B cell (primary cell): ENCODE measurements around the gene TRMT11. TPM values are rescaled to one million over a fixed set of nuclear protein-coding genes. Genes with fewer than 3 reads are reported as not detected.
"Not testable (repeated sequence)": the region's sequence is repeated elsewhere in the genome, so short reads cannot be mapped to it uniquely, and the experiment has no call there.

Source experiments
- ATAC-seq: fragments of 200-7000 bp; cut with Tn5 transposase; one replicate; pipeline ENCODE4 v1.10.0; 2021; ENCODE audit warnings: low read depth, mild to moderate bottlenecking, moderate number of reproducible peaks, moderate library complexity
- CTCF ChIA-PET: fragments of 350-600 bp; sonication (Branson Sonifier 250); formaldehyde crosslinking; loops from one replicate; lab custom pipeline; 2021; ENCODE audit warnings: antibody characterized with exemption, inconsistent platforms; lab: Charles Lee
- POLR2A ChIA-PET: fragments of 350-600 bp; sonication (Branson Sonifier 250); formaldehyde crosslinking; loops from one replicate; lab custom pipeline; 2021; ENCODE audit warnings: antibody characterized with exemption; lab: Charles Lee
- DNase-seq: peaks from one replicate; pipeline ENCODE4 v3.0.0; 2013
- H2AFZ ChIP-seq: 2 replicates; pipeline ENCODE4 v1.6.1; 2012; ENCODE audit warnings: mild to moderate bottlenecking, low read depth, low read length; ENCODE audit not compliant: insufficient read depth, poor library complexity, severe bottlenecking
- H3K27ac ChIP-seq, 2 donors: 1 replicate in 1 of 2; 2 replicates in 1 of 2; pipeline ENCODE4 v1.5.1; 2012 to 2013; ENCODE audit warnings: low read length in 2 of 2, mild to moderate bottlenecking in 2 of 2, moderate library complexity in 1 of 2
- H3K27me3 ChIP-seq, 4 experiments: fragments of 200-600 bp in 1 of 4; sonication (generic) in 1 of 4; replicated peaks in 1 of 4; 1 replicate in 2 of 4; 2 replicates in 2 of 4; pipeline versions ENCODE4 v1.6.1 to v1.7.0; 2013 to 2016; ENCODE audit warnings: low read length in 3 of 4, mild to moderate bottlenecking in 2 of 4, mixed read lengths in 1 of 4, moderate library complexity in 1 of 4; ENCODE audit not compliant: insufficient read depth in 4 of 4, control insufficient read depth in 3 of 4; ENCODE audit errors: control extremely low read depth in 1 of 4
- H3K36me3 ChIP-seq, 2 experiments: replicated peaks in 1 of 2; 1 replicate in 1 of 2; 2 replicates in 1 of 2; pipeline versions ENCODE4 v1.6.1 to v1.7.1; 2013; ENCODE audit warnings: low read length in 1 of 2; ENCODE audit not compliant: insufficient read depth in 2 of 2, control insufficient read depth in 1 of 2; ENCODE audit errors: control extremely low read depth in 1 of 2, extremely low read depth in 1 of 2
- H3K4me1 ChIP-seq, 2 donors: fragments of 200-600 bp in 1 of 2; sonication (generic) in 1 of 2; 1 replicate in 1 of 2; 2 replicates in 1 of 2; pipeline versions ENCODE4 v1.5.1 to v1.6.1; 2013 to 2017; ENCODE audit warnings: low read length in 2 of 2; ENCODE audit not compliant: control insufficient read depth in 2 of 2, insufficient read depth in 2 of 2
- H3K4me2 ChIP-seq: replicated peaks from 2 replicates; pipeline ENCODE3; 2012; ENCODE audit warnings: mild to moderate bottlenecking, low read depth, low read length; ENCODE audit not compliant: poor library complexity, severe bottlenecking
- H3K4me3 ChIP-seq, 5 experiments: fragments of 200-600 bp in 1 of 5; sonication (generic) in 1 of 5; 1 replicate in 3 of 5; 2 replicates in 2 of 5; pipeline versions ENCODE4 v1.5.1 to v1.7.0; 2011 to 2016; ENCODE audit warnings: low read length in 4 of 5, mild to moderate bottlenecking in 4 of 5, low read depth in 2 of 5, control low read depth in 1 of 5, moderate library complexity in 1 of 5; ENCODE audit not compliant: insufficient read depth in 1 of 5; ENCODE audit errors: control extremely low read depth in 1 of 5, extremely low read depth in 1 of 5
- H3K79me2 ChIP-seq: fragments of 200-600 bp; sonication (generic); one replicate; pipeline ENCODE4 v1.6.0; 2016; ENCODE audit warnings: low read length; ENCODE audit not compliant: control insufficient read depth, insufficient read depth
- H3K9ac ChIP-seq: fragments of 200-600 bp; sonication (generic); 2 replicates; pipeline ENCODE4 v1.6.1; 2017; ENCODE audit warnings: mild to moderate bottlenecking, low read length, moderate library complexity
- H3K9me3 ChIP-seq, 3 donors: one replicate each; pipeline versions ENCODE4 v1.6.1 to v1.7.1; 2013; ENCODE audit warnings: low read length in 2 of 3; ENCODE audit not compliant: control insufficient read depth in 2 of 3, insufficient read depth in 1 of 3; ENCODE audit errors: control extremely low read depth in 1 of 3
- H4K20me1 ChIP-seq: 2 replicates; pipeline ENCODE4 v1.6.0; 2012; ENCODE audit warnings: mild to moderate bottlenecking, low read length; ENCODE audit not compliant: insufficient read depth, control insufficient read depth, poor library complexity, severe bottlenecking
- H3K27ac Mint-ChIP-seq: one replicate; pipeline ENCODE4 v1.8.0; 2021; ENCODE audit warnings: mixed read lengths
- H3K27me3 Mint-ChIP-seq: one replicate; pipeline ENCODE4 v1.8.0; 2021; ENCODE audit warnings: mixed read lengths
- H3K4me1 Mint-ChIP-seq: one replicate; pipeline ENCODE4 v1.8.0; 2021; ENCODE audit warnings: mixed read lengths
- H3K4me3 Mint-ChIP-seq: one replicate; pipeline ENCODE4 v1.8.0; 2021; ENCODE audit warnings: mixed read lengths
- H3K9me3 Mint-ChIP-seq: one replicate; pipeline ENCODE4 v1.8.0; 2022; ENCODE audit warnings: mixed read lengths; ENCODE audit not compliant: insufficient read depth
- EZH2 ChIP-seq: IDR thresholded peaks from 2 replicates; pipeline ENCODE4 v1.6.1; 2012; ENCODE audit warnings: borderline replicate concordance, low read depth, mild to moderate bottlenecking, moderate library complexity, low read length; ENCODE audit not compliant: insufficient read depth, poor library complexity, severe bottlenecking
- WGBS: methylation state at CpG from one replicate; pipeline ENCODE4 v1.1.5; 2013; ENCODE audit warnings: missing lambda C conversion rate; ENCODE audit not compliant: insufficient coverage; 5-methylcytosine and 5-hydroxymethylcytosine counted together
- intact Hi-C: fragments of 100-400 bp; cut with micrococcal nuclease; formaldehyde crosslinking; loops from one replicate; pipeline ENCODE4 v1.10.0; 2022
- polyA plus RNA-seq: library from polyadenylated mRNA; depleted of rRNA; stranded (reverse); fragments of >200 nt; gene quantifications from 2 replicates; pipeline ENCODE4 v1.2.3, GENCODE V29; 2012
- total RNA-seq, 2 donors: library from RNA; stranded (reverse); fragments of 120-200 nt in 1 of 2; gene quantifications; 1 replicate in 1 of 2; 2 replicates in 1 of 2; pipeline versions ENCODE4 v1.2.3 to v1.2.4, GENCODE V29; 2013 to 2022
- TF ChIP-seq, protein P1 (sequence below): fragments of 200-600 bp; IDR thresholded peaks from one replicate; pipeline ENCODE4 v1.8.0; 2022; ENCODE audit warnings: antibody characterized with exemption, mild to moderate bottlenecking

TRMT11 gene
- total and polyA plus RNA-seq, 2 donors (not counting 1 experiment from before 2014, with no cell fraction given): 12.1 to 30.4 TPM

DNA sequence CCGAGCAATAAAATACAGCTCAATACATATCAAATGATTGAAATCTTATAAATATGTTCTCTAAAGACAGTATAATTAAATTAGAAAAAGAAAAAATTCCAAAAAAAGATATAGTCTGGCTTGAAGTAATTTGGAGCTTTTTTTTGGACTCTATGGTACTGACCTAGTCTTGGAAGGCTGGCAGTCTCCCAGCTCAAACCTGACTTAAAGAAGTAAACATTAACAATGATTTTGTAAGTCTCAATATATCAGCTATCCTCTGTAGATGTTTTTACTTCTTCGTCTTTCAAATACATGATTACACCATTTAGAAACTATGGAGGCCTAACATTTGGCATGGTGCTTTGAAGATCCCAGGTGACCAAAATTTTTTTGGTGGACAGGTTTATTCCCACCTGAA, 15.6 kb upstream of the TRMT11 start:
- no CpG with 5 or more reads among the region's 2 CpGs for WGBS
- Mint-ChIP-seq H3K27ac (no peak overlapping the region), H3K4me3 (no peak overlapping the region), H3K27me3 (no peaks in the 10 kb centered on the region), H3K4me1 (peaks cover 38% of the 10 kb centered on the region), H3K9me3 (no peaks in the 10 kb centered on the region)
- DNase-seq (no peak), ATAC-seq (no peak)
- Histone ChIP-seq H3K4me3 (no peak overlapping the region), H3K36me3 (peaks cover 0 to 18% of the 10 kb centered on the region in 2 experiments), H3K9ac (no peak overlapping the region), H3K4me1 (peaks cover 6 to 20% of the 10 kb centered on the region in 2 donors), H3K27ac (peak overlapping the region in 1 of 2 donors; percentile 38), H2AFZ (no peak overlapping the region), H3K27me3 (no peaks in the 10 kb centered on the region), H3K4me2 (no peak overlapping the region), H3K79me2 (peaks cover 27% of the 10 kb centered on the region), H3K9me3 (no peaks in the 10 kb centered on the region), H4K20me1 (no peaks in the 10 kb centered on the region)
- TF ChIP-seq, protein P1, sequence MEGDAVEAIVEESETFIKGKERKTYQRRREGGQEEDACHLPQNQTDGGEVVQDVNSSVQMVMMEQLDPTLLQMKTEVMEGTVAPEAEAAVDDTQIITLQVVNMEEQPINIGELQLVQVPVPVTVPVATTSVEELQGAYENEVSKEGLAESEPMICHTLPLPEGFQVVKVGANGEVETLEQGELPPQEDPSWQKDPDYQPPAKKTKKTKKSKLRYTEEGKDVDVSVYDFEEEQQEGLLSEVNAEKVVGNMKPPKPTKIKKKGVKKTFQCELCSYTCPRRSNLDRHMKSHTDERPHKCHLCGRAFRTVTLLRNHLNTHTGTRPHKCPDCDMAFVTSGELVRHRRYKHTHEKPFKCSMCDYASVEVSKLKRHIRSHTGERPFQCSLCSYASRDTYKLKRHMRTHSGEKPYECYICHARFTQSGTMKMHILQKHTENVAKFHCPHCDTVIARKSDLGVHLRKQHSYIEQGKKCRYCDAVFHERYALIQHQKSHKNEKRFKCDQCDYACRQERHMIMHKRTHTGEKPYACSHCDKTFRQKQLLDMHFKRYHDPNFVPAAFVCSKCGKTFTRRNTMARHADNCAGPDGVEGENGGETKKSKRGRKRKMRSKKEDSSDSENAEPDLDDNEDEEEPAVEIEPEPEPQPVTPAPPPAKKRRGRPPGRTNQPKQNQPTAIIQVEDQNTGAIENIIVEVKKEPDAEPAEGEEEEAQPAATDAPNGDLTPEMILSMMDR: no peak
- no peak for TF ChIP-seq EZH2
- intact Hi-C loops: loop anchor here (5.0 kb wide), 1 partner anchor 113 kb away; no protein-coding TSS in a partner anchor
- POLR2A ChIA-PET: interaction anchor here (1.0 kb wide), 1 partner anchor 16 kb away, joined by 3 read pairs; the partner anchor contains the start of gene TRMT11
- CTCF ChIA-PET: interaction anchor here (1.0 to 8.2 kb wide), 12 partner anchors 9 to 659 kb away, joined by 3 to 65 read pairs (median 4); partner anchors contain the start of genes HINT3 and NCOA7

DNA sequence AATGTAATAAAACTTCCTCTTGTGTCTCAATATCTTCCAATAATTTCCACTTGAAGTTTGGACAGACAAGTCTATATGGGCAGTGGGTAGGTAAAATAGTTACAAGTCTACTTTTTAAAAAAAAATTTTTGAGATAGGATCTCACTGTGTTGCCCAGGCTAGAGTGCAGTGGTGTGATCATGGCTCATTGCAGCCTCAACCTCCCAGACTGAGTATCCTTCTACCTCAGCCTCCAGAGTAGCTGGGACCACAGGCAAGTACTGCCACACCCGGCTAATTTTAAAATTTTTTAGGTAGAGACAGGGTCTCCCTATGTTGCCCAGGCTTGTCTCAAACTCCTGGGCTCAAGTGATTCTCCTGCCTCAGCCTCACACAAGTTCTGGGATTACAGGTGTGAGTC, 13.9 kb upstream of the TRMT11 start:
- POLR2A ChIA-PET, H3K4me3 Mint-ChIP-seq, H3K9me3 Mint-ChIP-seq, H3K9me3 ChIP-seq, H4K20me1 ChIP-seq, H3K27me3 ChIP-seq, H2AFZ ChIP-seq, DNase-seq, ATAC-seq, H3K9ac ChIP-seq, H3K27ac ChIP-seq, H3K4me3 ChIP-seq, H3K4me2 ChIP-seq, H3K27me3 Mint-ChIP-seq, H3K27ac Mint-ChIP-seq: not testable (repeated sequence)
- peaks cover 31% of the 10 kb centered on the region for H3K4me1 Mint-ChIP-seq
- intact Hi-C loops: loop anchor here (5.0 kb wide), 1 partner anchor 115 kb away; no protein-coding TSS in a partner anchor
- peaks cover 6 to 20% of the 10 kb centered on the region in 2 donors for H3K4me1 ChIP-seq
- 100% methylated on average over 1 of the region's 1 CpG for WGBS
- CTCF ChIA-PET: interaction anchor here (1.4 to 8.2 kb wide), 4 partner anchors 11 to 660 kb away, joined by 3 to 65 read pairs (median 18); partner anchors contain the start of gene TRMT11
- peaks cover 0 to 21% of the 10 kb centered on the region in 2 experiments for H3K36me3 ChIP-seq
- H3K79me2 ChIP-seq: peaks cover 14% of the 10 kb centered on the region
